H9 (cell line): ENCODE measurements around the gene VGLL1. TPM values are rescaled to one million over a fixed set of nuclear protein-coding genes. Genes with fewer than 3 reads are reported as not detected.
A peak's percentile ranks its signal among the peaks of the same experiment; 100 is the strongest.

Experiments
- DNase-seq: peaks from one replicate; pipeline ENCODE4 v3.0.0-alpha.2; 2017
- H2AFZ ChIP-seq: one replicate; pipeline ENCODE4 v1.6.1; 2013; ENCODE audit warnings: mild to moderate bottlenecking, low read length, control low read depth, moderate library complexity
- H2AK5ac ChIP-seq: 2 replicates; pipeline ENCODE4 v1.6.1; 2013; ENCODE audit warnings: low read length, control low read depth, mixed read lengths; ENCODE audit not compliant: insufficient read length
- H2BK120ac ChIP-seq: one replicate; pipeline ENCODE4 v1.6.1; 2013; ENCODE audit warnings: low read depth, mild to moderate bottlenecking, low read length, control low read depth, inconsistent platforms; ENCODE audit not compliant: poor library complexity, severe bottlenecking
- H2BK12ac ChIP-seq: 2 replicates; pipeline ENCODE4 v1.6.1; 2013; ENCODE audit warnings: low read length, control low read depth, mixed read lengths, low read depth; ENCODE audit not compliant: insufficient read length
- H2BK15ac ChIP-seq: 2 replicates; pipeline ENCODE4 v1.6.1; 2013; ENCODE audit warnings: low read depth, low read length, control low read depth
- H2BK20ac ChIP-seq: one replicate; pipeline ENCODE4 v1.6.1; 2013; ENCODE audit warnings: low read depth, mild to moderate bottlenecking, low read length, control low read depth, inconsistent platforms; ENCODE audit not compliant: poor library complexity, severe bottlenecking
- H2BK5ac ChIP-seq: 2 replicates; pipeline ENCODE4 v1.6.1; 2013; ENCODE audit warnings: low read length, control low read depth, mixed read lengths; ENCODE audit not compliant: insufficient read length
- H3K14ac ChIP-seq: 2 replicates; pipeline ENCODE4 v1.6.1; 2013; ENCODE audit warnings: low read length, control low read depth; ENCODE audit not compliant: insufficient read depth
- H3K18ac ChIP-seq: 2 replicates; pipeline ENCODE4 v1.6.1; 2013; ENCODE audit warnings: low read depth, mild to moderate bottlenecking, mixed read lengths, low read length, control low read depth; ENCODE audit not compliant: insufficient read length
- H3K23ac ChIP-seq: 2 replicates; pipeline ENCODE4 v1.6.1; 2013; ENCODE audit warnings: low read length, control low read depth, mixed read lengths, low read depth; ENCODE audit not compliant: insufficient read length
- H3K23me2 ChIP-seq: 2 replicates; pipeline ENCODE4 v1.6.1; 2013; ENCODE audit warnings: low read depth, mild to moderate bottlenecking, mixed read lengths, low read length, control low read depth; ENCODE audit not compliant: insufficient read length, poor library complexity, severe bottlenecking
- H3K27ac ChIP-seq: 2 replicates; pipeline ENCODE4 v1.5.1; 2013; ENCODE audit warnings: low read length, control low read depth, mixed read lengths, low read depth; ENCODE audit not compliant: insufficient read length
- H3K27me3 ChIP-seq: 2 replicates; pipeline ENCODE4 v1.6.1; 2013; ENCODE audit warnings: low read length, control low read depth, inconsistent platforms; ENCODE audit not compliant: insufficient read depth
- H3K4ac ChIP-seq: 2 replicates; pipeline ENCODE4 v1.6.1; 2013; ENCODE audit warnings: low read depth, mild to moderate bottlenecking, control low read depth, inconsistent platforms, low read length, moderate library complexity
- H3K4me1 ChIP-seq: 2 replicates; pipeline ENCODE4 v1.6.1; 2013; ENCODE audit warnings: low read length, control low read depth, inconsistent platforms; ENCODE audit not compliant: insufficient read depth
- H3K4me2 ChIP-seq: 2 replicates; pipeline ENCODE4 v1.6.1; 2013; ENCODE audit warnings: low read length, control low read depth, mixed read lengths; ENCODE audit not compliant: insufficient read length, insufficient read depth
- H3K56ac ChIP-seq: 2 replicates; pipeline ENCODE4 v1.6.1; 2013; ENCODE audit warnings: low read depth, mild to moderate bottlenecking, mixed read lengths, low read length, control low read depth; ENCODE audit not compliant: insufficient read length
- H3K79me1 ChIP-seq: 2 replicates; pipeline ENCODE4 v1.6.1; 2013; ENCODE audit warnings: low read depth, mild to moderate bottlenecking, moderate library complexity, low read length, control low read depth, inconsistent platforms; ENCODE audit not compliant: insufficient read depth, poor library complexity, severe bottlenecking
- H3K79me2 ChIP-seq: 2 replicates; pipeline ENCODE4 v1.6.1; 2013; ENCODE audit warnings: low read length, control low read depth, inconsistent platforms; ENCODE audit not compliant: insufficient read depth
- H3K9ac ChIP-seq: 2 replicates; pipeline ENCODE4 v1.6.1; 2013; ENCODE audit warnings: low read length, control low read depth, mixed read lengths; ENCODE audit not compliant: insufficient read length; ENCODE audit errors: extremely low read depth
- H3K9me3 ChIP-seq: one replicate; pipeline ENCODE4 v1.6.1; 2013; ENCODE audit warnings: low read depth, low read length, inconsistent platforms; ENCODE audit not compliant: control insufficient read depth
- H3T11ph ChIP-seq: one replicate; pipeline ENCODE4 v1.6.1; 2013; ENCODE audit warnings: mild to moderate bottlenecking, low read length, control low read depth, inconsistent platforms
- H4K20me1 ChIP-seq: one replicate; pipeline ENCODE4 v1.6.1; 2013; ENCODE audit not compliant: control insufficient read depth, insufficient read length, insufficient read depth
- H4K5ac ChIP-seq: 2 replicates; pipeline ENCODE4 v1.6.1; 2013; ENCODE audit warnings: low read depth, mild to moderate bottlenecking, mixed read lengths, low read length, control low read depth; ENCODE audit not compliant: insufficient read length
- H4K8ac ChIP-seq: replicated peaks from 2 replicates; pipeline ENCODE4 v1.6.1; 2013; ENCODE audit warnings: low read length, control low read depth, mixed read lengths, low read depth; ENCODE audit not compliant: insufficient read length
- H4K91ac ChIP-seq: 2 replicates; pipeline ENCODE4 v1.6.1; 2013; ENCODE audit warnings: low read depth, mild to moderate bottlenecking, moderate library complexity, mixed read lengths, low read length, control low read depth; ENCODE audit not compliant: insufficient read length
- H3K27ac Mint-ChIP-seq, 3 experiments: 2 replicates in 2 of 3; 3 replicates in 1 of 3; pipeline ENCODE4 v1.8.0; 2020 to 2021; ENCODE audit warnings: mixed read lengths in 3 of 3, mild to moderate bottlenecking in 1 of 3, moderate library complexity in 1 of 3
- H3K27me3 Mint-ChIP-seq: 2 replicates; pipeline ENCODE4 v1.8.0; 2021; ENCODE audit warnings: low read depth, mild to moderate bottlenecking, moderate library complexity, mixed read lengths
- H3K36me3 Mint-ChIP-seq, 3 experiments: 2 replicates in 2 of 3; 3 replicates in 1 of 3; pipeline ENCODE4 v1.8.0; 2020 to 2021; ENCODE audit warnings: low read depth in 3 of 3, mixed read lengths in 3 of 3; ENCODE audit not compliant: insufficient read depth in 1 of 3
- H3K4me1 Mint-ChIP-seq, 2 experiments: 2 replicates each; pipeline ENCODE4 v1.8.0; 2020; ENCODE audit warnings: mixed read lengths in 2 of 2
- H3K4me3 Mint-ChIP-seq, 2 experiments: 2 replicates in 1 of 2; 3 replicates in 1 of 2; pipeline ENCODE4 v1.8.0; 2020 to 2021; ENCODE audit warnings: mild to moderate bottlenecking in 2 of 2, mixed read lengths in 2 of 2, moderate library complexity in 1 of 2
- H3K9me3 Mint-ChIP-seq, 2 experiments: 2 replicates in 1 of 2; 3 replicates in 1 of 2; pipeline ENCODE4 v1.8.0; 2020; ENCODE audit warnings: mild to moderate bottlenecking in 2 of 2, mixed read lengths in 2 of 2, moderate library complexity in 1 of 2
- WGBS: extraction: QIAGEN DNeasy Blood & Tissue Kit; methylation state at CpG from one replicate; pipeline ENCODE4 v1.1.7; 2013; ENCODE audit warnings: missing lambda C conversion rate, low lambda C conversion rate, mixed read lengths; ENCODE audit not compliant: insufficient read length; ENCODE audit errors: extremely low coverage; 5-methylcytosine and 5-hydroxymethylcytosine counted together
- total RNA-seq: library from RNA; stranded (reverse); gene quantifications from 2 replicates; pipeline ENCODE4 v1.2.1, GENCODE V29; 2021
- TF ChIP-seq, protein P1 (sequence below): fragments of 200-600 bp; sonication (generic); conservative IDR thresholded peaks from 3 replicates; pipeline ENCODE4 v1.8.0; 2021; ENCODE audit warnings: antibody characterized with exemption, mild to moderate bottlenecking

Gene VGLL1
- total RNA-seq, 1 experiment from 2014 or later = not detected

DNA sequence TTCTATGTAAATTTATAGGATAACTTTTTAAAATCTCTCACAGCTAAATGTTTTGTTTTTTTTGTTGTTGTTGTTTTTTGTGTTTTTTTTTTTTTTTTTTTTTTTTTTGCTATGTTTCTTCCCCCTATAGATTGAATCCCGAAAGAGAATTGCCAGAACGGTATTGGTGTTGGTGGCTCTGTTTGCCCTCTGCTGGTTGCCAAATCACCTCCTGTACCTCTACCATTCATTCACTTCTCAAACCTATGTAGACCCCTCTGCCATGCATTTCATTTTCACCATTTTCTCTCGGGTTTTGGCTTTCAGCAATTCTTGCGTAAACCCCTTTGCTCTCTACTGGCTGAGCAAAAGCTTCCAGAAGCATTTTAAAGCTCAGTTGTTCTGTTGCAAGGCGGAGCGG is 40.2 kb upstream of the VGLL1 start:
- Histone ChIP-seq H3K14ac (no peak overlapping the region), H3K18ac (no peak overlapping the region), H3K4me1 (no peaks in the 10 kb centered on the region), H4K8ac (no peak overlapping the region), H3K56ac (no peak overlapping the region), H2BK12ac (no peak overlapping the region), H2AFZ (no peak overlapping the region), H3K23ac (no peak overlapping the region), H4K20me1 (no peaks in the 10 kb centered on the region), H2BK20ac (no peak overlapping the region), H3K27ac (no peak overlapping the region), H3K79me2 (no peaks in the 10 kb centered on the region), H3K9me3 (peaks cover 40% of the 10 kb centered on the region), H2BK120ac (no peak overlapping the region), H2BK5ac (no peak overlapping the region), H3K27me3 (no peaks in the 10 kb centered on the region), H3K4me2 (no peak overlapping the region), H3K79me1 (no peaks in the 10 kb centered on the region), H3K9ac (no peak overlapping the region), H2BK15ac (no peak overlapping the region), H3K23me2 (peaks cover 6% of the 10 kb centered on the region), H3K4ac (no peak overlapping the region), H3T11ph (no peak overlapping the region), H4K5ac (no peak overlapping the region), H4K91ac (no peak overlapping the region), H2AK5ac (no peak overlapping the region)
- no peak overlapping the region for H3K27ac Mint-ChIP-seq
- TF ChIP-seq, protein P1, sequence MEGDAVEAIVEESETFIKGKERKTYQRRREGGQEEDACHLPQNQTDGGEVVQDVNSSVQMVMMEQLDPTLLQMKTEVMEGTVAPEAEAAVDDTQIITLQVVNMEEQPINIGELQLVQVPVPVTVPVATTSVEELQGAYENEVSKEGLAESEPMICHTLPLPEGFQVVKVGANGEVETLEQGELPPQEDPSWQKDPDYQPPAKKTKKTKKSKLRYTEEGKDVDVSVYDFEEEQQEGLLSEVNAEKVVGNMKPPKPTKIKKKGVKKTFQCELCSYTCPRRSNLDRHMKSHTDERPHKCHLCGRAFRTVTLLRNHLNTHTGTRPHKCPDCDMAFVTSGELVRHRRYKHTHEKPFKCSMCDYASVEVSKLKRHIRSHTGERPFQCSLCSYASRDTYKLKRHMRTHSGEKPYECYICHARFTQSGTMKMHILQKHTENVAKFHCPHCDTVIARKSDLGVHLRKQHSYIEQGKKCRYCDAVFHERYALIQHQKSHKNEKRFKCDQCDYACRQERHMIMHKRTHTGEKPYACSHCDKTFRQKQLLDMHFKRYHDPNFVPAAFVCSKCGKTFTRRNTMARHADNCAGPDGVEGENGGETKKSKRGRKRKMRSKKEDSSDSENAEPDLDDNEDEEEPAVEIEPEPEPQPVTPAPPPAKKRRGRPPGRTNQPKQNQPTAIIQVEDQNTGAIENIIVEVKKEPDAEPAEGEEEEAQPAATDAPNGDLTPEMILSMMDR = peak; percentile 42; the same call in 2 of the 3 replicates
- no CpG with 5 or more reads among the region's 6 CpGs for WGBS
- no peak overlapping the region for H3K4me3 Mint-ChIP-seq
- H3K36me3 Mint-ChIP-seq = no peaks in the 10 kb centered on the region; a peak in 1 of 7 replicates
- no peak for DNase-seq
- H3K4me1 Mint-ChIP-seq = no peaks in the 10 kb centered on the region
- peaks cover 60 to 69% of the 10 kb centered on the region in 2 experiments for H3K9me3 Mint-ChIP-seq
- peaks cover 17% of the 10 kb centered on the region for H3K27me3 Mint-ChIP-seq
